Duodenal mucosa (tissue), 2 donors: ENCODE measurements around the gene FBXL16.

ENCODE experiments used
- H3K27ac ChIP-seq: one replicate; pipeline ENCODE4 v1.7.0; 2013; ENCODE audit warnings: low read depth, low read length
- H3K27me3 ChIP-seq, 2 donors: one replicate each; pipeline ENCODE4 v1.7.0; 2013; ENCODE audit warnings: low read length in 2 of 2, control low read depth in 1 of 2; ENCODE audit not compliant: insufficient read depth in 2 of 2, control insufficient read depth in 1 of 2
- H3K36me3 ChIP-seq, 2 donors: one replicate each; pipeline ENCODE4 v1.7.0; 2013; ENCODE audit warnings: low read length in 2 of 2, control low read depth in 1 of 2; ENCODE audit not compliant: insufficient read depth in 2 of 2, control insufficient read depth in 1 of 2
- H3K4me1 ChIP-seq, 2 donors: one replicate each; pipeline ENCODE4 v1.7.0; 2013; ENCODE audit warnings: low read length in 2 of 2, control low read depth in 1 of 2; ENCODE audit not compliant: insufficient read depth in 2 of 2, control insufficient read depth in 1 of 2
- H3K4me3 ChIP-seq, 2 donors: one replicate each; pipeline ENCODE4 v1.7.0; 2013; ENCODE audit warnings: low read length in 2 of 2, low read depth in 1 of 2
- H3K9ac ChIP-seq, 2 donors: one replicate each; pipeline ENCODE4 v1.7.0; 2013; ENCODE audit warnings: low read length in 2 of 2, low read depth in 1 of 2
- H3K9me3 ChIP-seq, 2 donors: one replicate each; pipeline ENCODE4 v1.7.0; 2013; ENCODE audit warnings: low read length in 2 of 2, control low read depth in 1 of 2; ENCODE audit not compliant: control insufficient read depth in 1 of 2

The FBXL16 gene

GRCh38 chr16:648781-649589, 56.6 kb downstream of the FBXL16 start, which contains the start of gene WDR90:
WDR90 (plus strand) TSS chr16:649365; CDS start chr16:649417, 52 bp downstream.
- Histone ChIP-seq H3K4me1 (peaks cover 51 to 53% of the 10 kb centered on the region in 2 donors), H3K27me3 (no peaks in the 10 kb centered on the region), H3K27ac (peak within 1 kb of the TSS; percentile 90), H3K9me3 (no peaks in the 10 kb centered on the region), H3K4me3 (peak within 1 kb of the TSS; percentile 67 to 89), H3K9ac (peak within 1 kb of the TSS; percentile 82 to 92), H3K36me3 (no peaks in the 10 kb centered on the region)

GRCh38 chr16:648071-648780, 57.4 kb downstream of the FBXL16 start:
- H3K27me3 ChIP-seq, result no peaks in the 10 kb centered on the region
- peak overlapping the region; percentile 67 to 89 for H3K4me3 ChIP-seq
- peak overlapping the region; percentile 90 for H3K27ac ChIP-seq
- H3K9me3 ChIP-seq, result no peaks in the 10 kb centered on the region
- H3K36me3 ChIP-seq, result no peaks in the 10 kb centered on the region
- H3K4me1 ChIP-seq, result peaks cover 52 to 59% of the 10 kb centered on the region in 2 donors
- H3K9ac ChIP-seq, result peak overlapping the region; percentile 82 to 92

- Histone ChIP-seq H3K9ac (peak overlapping the region; percentile 59 to 92), H3K36me3 (no peaks in the 10 kb centered on the region), H3K27me3 (no peaks in the 10 kb centered on the region), H3K4me1 (peaks cover 61 to 67% of the 10 kb centered on the region in 2 donors), H3K4me3 (peak overlapping the region; percentile 67 to 89), H3K9me3 (no peaks in the 10 kb centered on the region), H3K27ac (peak overlapping the region; percentile 77)
Measured at GRCh38 chr16:647173-647902, 58.3 kb downstream of the FBXL16 start.

- no peaks in the 10 kb centered on the region for H3K9me3 ChIP-seq
- peak overlapping the region; percentile 77 for H3K27ac ChIP-seq
- H3K27me3 ChIP-seq, result no peaks in the 10 kb centered on the region
- peaks cover 61 to 67% of the 10 kb centered on the region in 2 donors for H3K4me1 ChIP-seq
- H3K9ac ChIP-seq, result peak overlapping the region in 1 of 2 donors; percentile 59
- H3K36me3 ChIP-seq, result no peaks in the 10 kb centered on the region
- H3K4me3 ChIP-seq, result peak overlapping the region in 1 of 2 donors; percentile 11
Measured at GRCh38 chr16:646679-647172, 58.9 kb downstream of the FBXL16 start.

- Histone ChIP-seq H3K9ac (peak overlapping the region; percentile 59), H3K4me1 (peaks cover 61 to 71% of the 10 kb centered on the region in 2 donors), H3K9me3 (no peaks in the 10 kb centered on the region), H3K4me3 (peak overlapping the region; percentile 30 to 35), H3K27ac (peak overlapping the region; percentile 38), H3K36me3 (no peaks in the 10 kb centered on the region), H3K27me3 (no peaks in the 10 kb centered on the region)
Measured at GRCh38 chr16:645852-646678, 59.5 kb downstream of the FBXL16 start.

- Histone ChIP-seq H3K9ac (peak overlapping the region in 1 of 2 donors; percentile 25), H3K36me3 (no peaks in the 10 kb centered on the region), H3K4me3 (peak overlapping the region in 1 of 2 donors; percentile 15), H3K9me3 (no peaks in the 10 kb centered on the region), H3K27ac (no peak overlapping the region), H3K27me3 (no peaks in the 10 kb centered on the region), H3K4me1 (peaks cover 50 to 61% of the 10 kb centered on the region in 2 donors)
Measured at GRCh38 chr16:644556-644955, 61.0 kb downstream of the FBXL16 start.

GRCh38 chr16:643050-643368, 62.6 kb downstream of the FBXL16 start:
- peaks cover 44 to 53% of the 10 kb centered on the region in 2 donors for H3K4me1 ChIP-seq
- peak overlapping the region; percentile 73 to 83 for H3K4me3 ChIP-seq
- no peaks in the 10 kb centered on the region for H3K9me3 ChIP-seq
- peak overlapping the region; percentile 79 for H3K9ac ChIP-seq
- no peaks in the 10 kb centered on the region for H3K27me3 ChIP-seq
- H3K27ac ChIP-seq, result peak overlapping the region; percentile 62
- no peaks in the 10 kb centered on the region for H3K36me3 ChIP-seq
